CD8-positive, alpha-beta memory T cell (primary cell): ENCODE measurements around the gene PRLH. TPM values are rescaled to one million over a fixed set of nuclear protein-coding genes. Genes with fewer than 3 reads are reported as not detected.
A peak's percentile ranks its signal among the peaks of the same experiment; 100 is the strongest.

Source experiments
- CTCF ChIA-PET: fragments of 350-600 bp; sonication (Branson Sonifier 250); formaldehyde crosslinking; loops from one replicate; lab custom pipeline; 2021; ENCODE audit warnings: antibody characterized with exemption; lab: Charles Lee
- POLR2A ChIA-PET: fragments of 350-600 bp; sonication (Branson Sonifier 250); formaldehyde crosslinking; loops from one replicate; lab custom pipeline; 2021; ENCODE audit warnings: antibody characterized with exemption; lab: Charles Lee
- DNase-seq, 5 donors: peaks; one replicate each; pipeline versions ENCODE4 v3.0.0 to v3.0.0-alpha.2; 2020 to 2022; ENCODE audit warnings: mixed read lengths in 1 of 5
- H3K27ac ChIP-seq: one replicate; pipeline ENCODE4 v1.7.0; 2013; ENCODE audit warnings: low read depth, mild to moderate bottlenecking, low read length, moderate library complexity
- H3K27me3 ChIP-seq: 2 replicates; pipeline ENCODE4 v1.7.0; 2013; ENCODE audit warnings: low read length, mild to moderate bottlenecking; ENCODE audit not compliant: insufficient read depth, poor library complexity, severe bottlenecking
- H3K36me3 ChIP-seq: 2 replicates; pipeline ENCODE4 v1.7.0; 2013; ENCODE audit warnings: mild to moderate bottlenecking, low read length, moderate library complexity; ENCODE audit not compliant: insufficient read depth
- H3K4me1 ChIP-seq: 2 replicates; pipeline ENCODE4 v1.7.0; 2013; ENCODE audit warnings: mild to moderate bottlenecking, low read length, moderate library complexity; ENCODE audit not compliant: insufficient read depth
- H3K4me3 ChIP-seq: 2 replicates; pipeline ENCODE4 v1.7.0; 2013; ENCODE audit warnings: mild to moderate bottlenecking, low read length
- H3K9me3 ChIP-seq: 2 replicates; pipeline ENCODE4 v1.7.0; 2013; ENCODE audit warnings: mild to moderate bottlenecking, low read length
- H3K27ac Mint-ChIP-seq, 8 donors: one replicate each; pipeline ENCODE4 v1.8.0; 2020 to 2021; ENCODE audit warnings: mixed read lengths in 8 of 8, mild to moderate bottlenecking in 6 of 8, inconsistent platforms in 3 of 8, moderate library complexity in 3 of 8
- H3K27me3 Mint-ChIP-seq, 2 donors: one replicate each; pipeline ENCODE4 v1.8.0; 2020 to 2021; ENCODE audit warnings: mixed read lengths in 2 of 2, mild to moderate bottlenecking in 1 of 2, moderate library complexity in 1 of 2
- H3K36me3 Mint-ChIP-seq, 3 donors: one replicate each; pipeline ENCODE4 v1.8.0; 2020 to 2021; ENCODE audit warnings: mixed read lengths in 3 of 3, inconsistent platforms in 1 of 3, mild to moderate bottlenecking in 1 of 3
- H3K4me1 Mint-ChIP-seq, 3 donors: one replicate each; pipeline ENCODE4 v1.8.0; 2020 to 2021; ENCODE audit warnings: mixed read lengths in 3 of 3, inconsistent platforms in 1 of 3, mild to moderate bottlenecking in 1 of 3
- H3K4me3 Mint-ChIP-seq, 7 donors: one replicate each; pipeline ENCODE4 v1.8.0; 2020 to 2021; ENCODE audit warnings: mixed read lengths in 7 of 7, mild to moderate bottlenecking in 6 of 7, moderate library complexity in 4 of 7, inconsistent platforms in 2 of 7
- H3K9me3 Mint-ChIP-seq, 5 donors: one replicate each; pipeline ENCODE4 v1.8.0; 2020 to 2022; ENCODE audit warnings: mixed read lengths in 5 of 5, mild to moderate bottlenecking in 3 of 5, moderate library complexity in 2 of 5, inconsistent platforms in 1 of 5
- polyA plus RNA-seq: library from polyadenylated mRNA; unstranded; fragments of 300-500 nt; fragmentation: Illumina TruSeq; gene quantifications from one replicate; pipeline ENCODE4 v1.2.3, GENCODE V29; 2021
- total RNA-seq, 2 experiments: library from RNA; stranded (reverse); gene quantifications; one replicate each; pipeline ENCODE4 v1.2.3, GENCODE V29; 2021

The PRLH gene
- total and polyA plus RNA-seq, 3 experiments from 2014 or later = not detected

DNA sequence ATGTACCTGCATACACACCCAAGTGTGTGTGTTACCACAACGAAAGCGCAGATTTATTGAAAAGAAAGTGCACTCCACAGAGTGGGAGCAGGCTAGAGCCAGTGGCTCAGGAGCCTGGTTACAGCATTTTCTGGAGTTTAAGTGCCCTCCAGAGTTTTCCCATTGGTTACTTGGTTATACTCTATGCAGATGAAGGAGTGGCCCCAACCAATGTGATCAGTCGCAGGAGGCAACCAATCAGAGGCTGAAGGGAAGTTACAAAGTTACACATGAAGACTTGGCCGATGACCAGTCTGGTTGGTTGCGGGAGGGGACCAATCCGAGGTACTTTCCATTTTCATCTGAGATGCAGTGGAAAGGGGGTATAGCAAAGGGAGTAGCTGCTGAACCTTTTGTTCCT lies 13.5 kb upstream of the PRLH start:
- Histone ChIP-seq H3K27me3 (no peaks in the 10 kb centered on the region), H3K36me3 (no peaks in the 10 kb centered on the region), H3K4me1 (no peaks in the 10 kb centered on the region), H3K27ac (no peak overlapping the region), H3K9me3 (peaks cover 4% of the 10 kb centered on the region), H3K4me3 (no peak overlapping the region)
- Mint-ChIP-seq H3K27me3 (peaks cover 5 to 27% of the 10 kb centered on the region in 2 donors), H3K9me3 (peaks cover 4 to 23% (median 13%) of the 10 kb centered on the region in 5 donors), H3K4me1 (peaks cover 6 to 9% (median 8%) of the 10 kb centered on the region in 3 donors), H3K36me3 (peaks cover 0 to 4% (median 0%) of the 10 kb centered on the region in 3 donors), H3K27ac (no peak overlapping the region), H3K4me3 (no peak overlapping the region)
- POLR2A ChIA-PET = no interaction called here
- DNase-seq = no peak
- CTCF ChIA-PET = no interaction called here

DNA sequence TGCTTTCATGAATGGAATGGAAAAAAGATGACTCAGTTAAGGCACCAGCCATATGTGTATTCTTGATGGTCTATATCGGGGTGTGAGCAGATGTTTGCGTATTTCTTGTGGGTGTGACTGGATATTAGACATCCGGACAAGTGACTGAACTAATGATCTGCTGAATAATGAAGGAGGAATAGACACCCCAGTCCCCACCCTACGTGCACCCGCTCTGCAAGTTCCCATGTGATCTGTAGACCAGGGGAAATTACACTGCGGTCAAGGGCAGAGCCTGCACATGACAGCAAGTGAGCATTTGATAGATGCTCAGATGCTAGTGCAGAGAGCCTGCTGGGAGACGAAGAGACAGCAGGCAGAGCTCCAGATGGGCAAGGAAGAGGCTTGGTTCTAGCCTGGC lies 12.4 kb upstream of the PRLH start:
- DNase-seq = no peak
- H3K9me3 Mint-ChIP-seq = peaks cover 4 to 24% (median 13%) of the 10 kb centered on the region in 5 donors
- H3K4me3 Mint-ChIP-seq = no peak overlapping the region
- H3K4me1 Mint-ChIP-seq = peaks cover 6 to 10% (median 8%) of the 10 kb centered on the region in 3 donors
- peaks cover 10 to 29% of the 10 kb centered on the region in 2 donors for H3K27me3 Mint-ChIP-seq
- ChIA-PET CTCF (no interaction called here), POLR2A (no interaction called here)
- Histone ChIP-seq H3K27ac (no peak overlapping the region), H3K4me1 (no peaks in the 10 kb centered on the region), H3K27me3 (no peaks in the 10 kb centered on the region), H3K36me3 (no peaks in the 10 kb centered on the region), H3K4me3 (no peak overlapping the region), H3K9me3 (peaks cover 4% of the 10 kb centered on the region)
- H3K36me3 Mint-ChIP-seq = peaks cover 0 to 4% (median 0%) of the 10 kb centered on the region in 3 donors
- H3K27ac Mint-ChIP-seq = no peak overlapping the region

DNA sequence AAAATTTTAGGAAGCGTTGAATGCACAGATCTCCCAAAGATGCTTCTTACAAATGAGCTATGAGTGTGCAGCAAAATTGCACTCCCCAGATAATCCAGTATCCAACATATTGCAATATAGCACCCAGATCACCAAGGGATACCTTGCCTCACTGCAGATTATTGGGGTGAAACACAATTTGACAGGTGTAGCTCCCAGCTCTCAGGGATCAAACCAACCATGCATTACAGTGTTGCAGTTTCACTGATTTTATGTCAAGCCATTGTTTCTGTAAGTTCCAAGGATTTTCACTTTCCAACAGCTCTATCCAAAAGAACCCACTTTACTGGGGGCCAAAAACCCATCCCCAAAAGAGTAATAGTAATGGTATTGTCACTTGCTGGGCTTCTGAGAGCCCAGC lies 10.8 kb upstream of the PRLH start:
- POLR2A ChIA-PET = no interaction called here
- H3K36me3 ChIP-seq = no peaks in the 10 kb centered on the region
- Mint-ChIP-seq H3K27ac (no peak overlapping the region), H3K9me3 (peaks cover 4 to 24% (median 13%) of the 10 kb centered on the region in 5 donors), H3K4me3 (no peak overlapping the region), H3K27me3 (peaks cover 13 to 45% of the 10 kb centered on the region in 2 donors), H3K4me1 (peaks cover 6 to 10% (median 8%) of the 10 kb centered on the region in 3 donors), H3K36me3 (peaks cover 0 to 4% (median 0%) of the 10 kb centered on the region in 3 donors)
- CTCF ChIA-PET = interaction anchor here (1.2 to 1.4 kb wide), 2 partner anchors 10 to 14 kb away, joined by 3 to 4 read pairs; no protein-coding TSS in a partner anchor
- no peaks in the 10 kb centered on the region for H3K4me1 ChIP-seq
- H3K27ac ChIP-seq = no peak overlapping the region
- H3K9me3 ChIP-seq = peaks cover 4% of the 10 kb centered on the region
- DNase-seq = no peak
- no peak overlapping the region for H3K4me3 ChIP-seq
- no peaks in the 10 kb centered on the region for H3K27me3 ChIP-seq

DNA sequence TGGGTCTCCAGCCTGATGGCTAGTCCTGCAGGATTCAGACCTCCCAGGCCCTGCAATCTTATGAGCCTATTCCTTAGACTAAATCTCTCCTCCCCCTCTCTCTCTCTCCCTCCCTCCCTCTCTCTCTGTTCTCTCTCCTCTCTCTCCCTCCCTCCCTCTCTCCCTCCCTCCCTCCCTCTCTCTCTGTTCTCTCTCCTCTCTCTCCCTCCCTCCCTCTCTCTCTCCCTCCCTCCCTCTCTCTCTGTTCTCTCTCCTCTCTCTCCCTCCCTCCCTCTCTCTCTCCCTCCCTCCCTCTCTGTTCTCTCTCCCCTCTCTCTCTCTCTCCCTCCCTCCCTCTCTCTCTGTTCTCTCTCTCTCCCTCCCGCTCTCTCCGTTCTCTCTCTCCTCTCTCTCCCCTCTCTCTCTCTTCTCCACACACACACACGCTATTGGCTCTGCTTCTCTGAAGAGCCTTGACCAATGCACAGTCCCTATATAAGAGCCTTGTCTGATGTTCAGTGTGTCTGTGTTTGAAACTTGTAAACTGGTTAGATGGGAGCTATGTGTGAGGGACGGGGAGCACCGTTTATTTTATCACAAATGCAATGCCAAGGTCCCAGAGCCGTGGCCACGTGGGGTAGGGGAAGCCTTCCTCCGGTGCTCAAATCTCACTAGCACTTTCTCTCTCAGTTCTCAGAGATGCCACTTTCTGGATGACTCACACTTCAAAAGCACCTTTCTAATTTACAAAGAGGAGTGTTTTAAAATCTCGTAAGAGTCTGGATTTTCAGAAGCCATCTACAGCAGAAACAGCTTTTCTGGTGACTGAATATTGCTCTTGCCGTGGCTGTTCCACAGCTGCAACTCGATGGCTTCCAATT lies 9.4 kb upstream of the PRLH start:
- Histone ChIP-seq H3K4me1 (no peaks in the 10 kb centered on the region), H3K4me3 (no peak overlapping the region), H3K36me3 (no peaks in the 10 kb centered on the region), H3K27me3 (no peaks in the 10 kb centered on the region), H3K27ac (no peak overlapping the region), H3K9me3 (peaks cover 4% of the 10 kb centered on the region)
- peaks cover 6 to 10% (median 8%) of the 10 kb centered on the region in 3 donors for H3K4me1 Mint-ChIP-seq
- CTCF ChIA-PET = interaction anchor here (1.4 to 2.7 kb wide), 2 partner anchors 15 kb away, joined by 3 to 6 read pairs; no protein-coding TSS in a partner anchor
- H3K27ac Mint-ChIP-seq = no peak overlapping the region
- peaks cover 13 to 45% of the 10 kb centered on the region in 2 donors for H3K27me3 Mint-ChIP-seq
- DNase-seq = no peak
- peak overlapping the region in 1 of 7 donors; percentile 6 for H3K4me3 Mint-ChIP-seq
- H3K9me3 Mint-ChIP-seq = peaks cover 4 to 24% (median 11%) of the 10 kb centered on the region in 5 donors
- POLR2A ChIA-PET = no interaction called here
- H3K36me3 Mint-ChIP-seq = peaks cover 0 to 4% (median 0%) of the 10 kb centered on the region in 3 donors

DNA sequence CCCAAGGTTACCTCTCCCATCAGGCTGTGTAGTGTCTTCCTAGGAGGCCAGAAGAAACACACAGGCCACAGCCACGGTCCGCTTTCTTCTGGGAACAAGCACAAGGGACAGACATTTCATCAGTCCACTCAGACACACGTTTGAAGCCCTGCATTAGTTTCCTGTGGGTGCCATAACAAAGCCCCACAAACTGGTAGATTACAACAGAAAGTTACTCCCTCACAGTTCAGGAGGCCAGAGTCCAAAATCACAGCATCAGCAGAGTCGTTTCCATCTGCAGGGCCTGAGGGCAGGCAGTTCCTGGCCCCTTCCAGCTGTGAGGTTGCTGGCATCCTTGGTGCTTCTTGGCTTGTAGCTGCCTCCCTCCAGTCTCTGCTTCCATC lies 8.8 kb upstream of the PRLH start:
- H3K4me1 ChIP-seq = no peaks in the 10 kb centered on the region
- H3K27me3 Mint-ChIP-seq = peaks cover 13 to 47% of the 10 kb centered on the region in 2 donors
- H3K27ac Mint-ChIP-seq = no peak overlapping the region
- peaks cover 0 to 4% (median 0%) of the 10 kb centered on the region in 3 donors for H3K36me3 Mint-ChIP-seq
- H3K27me3 ChIP-seq = no peaks in the 10 kb centered on the region
- no peak overlapping the region for H3K4me3 Mint-ChIP-seq
- H3K4me3 ChIP-seq = no peak overlapping the region
- POLR2A ChIA-PET = no interaction called here
- no peaks in the 10 kb centered on the region for H3K36me3 ChIP-seq
- no peak overlapping the region for H3K27ac ChIP-seq
- DNase-seq = no peak
- CTCF ChIA-PET = interaction anchor here (2.7 kb wide), 1 partner anchor 15 kb away, joined by 6 read pairs; no protein-coding TSS in a partner anchor
- peaks cover 6 to 10% (median 8%) of the 10 kb centered on the region in 3 donors for H3K4me1 Mint-ChIP-seq
- peaks cover 4 to 24% (median 11%) of the 10 kb centered on the region in 5 donors for H3K9me3 Mint-ChIP-seq
- peaks cover 4% of the 10 kb centered on the region for H3K9me3 ChIP-seq

DNA sequence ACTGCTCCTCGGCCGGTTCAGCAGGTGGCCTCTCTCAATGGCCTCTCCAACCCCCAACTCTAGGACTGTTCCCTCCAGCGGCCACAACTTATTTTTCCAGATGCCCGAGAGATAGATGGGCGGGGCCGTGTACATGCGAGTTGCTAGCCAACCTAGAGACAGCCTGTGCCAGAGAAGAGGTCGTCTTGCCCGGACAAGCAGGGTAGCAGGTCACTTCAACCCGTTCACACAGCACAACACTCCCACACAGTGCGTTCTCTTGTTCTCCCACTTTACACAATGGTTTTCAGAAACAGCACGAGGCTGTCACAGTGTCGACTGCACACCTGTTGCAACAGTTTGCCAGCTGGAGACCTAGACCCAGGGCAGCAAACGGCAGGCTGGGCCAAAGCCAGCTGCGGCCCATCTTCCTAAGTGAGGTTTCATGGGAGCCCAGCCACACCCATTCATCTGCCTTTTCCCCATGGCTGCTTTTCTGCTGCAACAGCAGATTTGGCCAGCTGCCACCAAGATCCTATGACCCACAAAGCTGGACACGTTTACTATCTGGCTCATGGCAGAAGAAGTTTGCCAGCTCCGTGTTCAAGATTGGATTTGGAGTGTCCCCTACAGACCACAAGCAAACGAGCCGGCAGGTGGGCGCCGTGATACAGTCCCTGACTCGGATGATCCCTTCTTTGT lies 7.3 kb upstream of the PRLH start:
- peaks cover 10 to 45% of the 10 kb centered on the region in 2 donors for H3K27me3 Mint-ChIP-seq
- Histone ChIP-seq H3K4me3 (no peak overlapping the region), H3K4me1 (no peaks in the 10 kb centered on the region), H3K9me3 (peaks cover 4% of the 10 kb centered on the region), H3K27ac (no peak overlapping the region), H3K36me3 (no peaks in the 10 kb centered on the region), H3K27me3 (no peaks in the 10 kb centered on the region)
- peaks cover 0 to 4% (median 0%) of the 10 kb centered on the region in 3 donors for H3K36me3 Mint-ChIP-seq
- peaks cover 4 to 19% (median 10%) of the 10 kb centered on the region in 5 donors for H3K9me3 Mint-ChIP-seq
- H3K4me1 Mint-ChIP-seq = peaks cover 6 to 10% (median 8%) of the 10 kb centered on the region in 3 donors
- H3K4me3 Mint-ChIP-seq = no peak overlapping the region
- DNase-seq = peak in 1 of 5 donors; percentile 17
- H3K27ac Mint-ChIP-seq = no peak overlapping the region
- CTCF ChIA-PET = interaction anchor here (2.7 kb wide), 1 partner anchor 13 kb away, joined by 6 read pairs; no protein-coding TSS in a partner anchor
- POLR2A ChIA-PET = no interaction called here

DNA sequence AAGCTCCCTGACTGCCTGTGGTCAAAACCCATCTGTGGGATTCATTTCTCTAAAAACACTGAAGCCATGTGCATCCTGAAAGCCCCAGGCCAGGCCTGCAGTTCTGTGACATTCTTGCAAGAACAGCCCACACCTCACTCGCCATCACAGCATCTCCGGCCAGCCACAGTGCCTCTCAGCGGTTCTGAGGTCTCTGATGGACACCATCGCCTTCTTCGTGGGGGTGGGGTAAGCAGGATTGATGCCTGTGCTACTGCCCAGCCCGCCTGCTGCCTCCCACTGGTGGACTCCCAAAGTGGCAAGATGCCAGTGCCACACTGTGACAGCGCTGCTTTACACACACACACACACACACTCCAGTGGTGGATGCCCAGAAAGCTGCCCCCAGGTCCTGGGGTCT lies 5.2 kb upstream of the PRLH start:
- Mint-ChIP-seq H3K9me3 (peaks cover 0 to 8% (median 2%) of the 10 kb centered on the region in 5 donors), H3K4me3 (no peak overlapping the region), H3K4me1 (peaks cover 6 to 10% (median 8%) of the 10 kb centered on the region in 3 donors), H3K36me3 (peaks cover 0 to under 1% (median 0%) of the 10 kb centered on the region in 3 donors), H3K27ac (no peak overlapping the region), H3K27me3 (peaks cover 10 to 38% of the 10 kb centered on the region in 2 donors)
- Histone ChIP-seq H3K36me3 (no peaks in the 10 kb centered on the region), H3K27me3 (no peaks in the 10 kb centered on the region), H3K27ac (no peak overlapping the region), H3K4me1 (no peaks in the 10 kb centered on the region), H3K9me3 (no peaks in the 10 kb centered on the region), H3K4me3 (no peak overlapping the region)
- DNase-seq = no peak
- CTCF ChIA-PET = interaction anchor here (1.3 to 2.1 kb wide), 2 partner anchors 11 kb away, joined by 3 to 10 read pairs; no protein-coding TSS in a partner anchor
- POLR2A ChIA-PET = no interaction called here
